ENCODE measurements around the gene PPP1R15A.
"Not testable (repeated sequence)": the region's sequence is repeated elsewhere in the genome, so short reads cannot be mapped to it uniquely, and the experiment has no call there.

The PPP1R15A gene

DNA sequence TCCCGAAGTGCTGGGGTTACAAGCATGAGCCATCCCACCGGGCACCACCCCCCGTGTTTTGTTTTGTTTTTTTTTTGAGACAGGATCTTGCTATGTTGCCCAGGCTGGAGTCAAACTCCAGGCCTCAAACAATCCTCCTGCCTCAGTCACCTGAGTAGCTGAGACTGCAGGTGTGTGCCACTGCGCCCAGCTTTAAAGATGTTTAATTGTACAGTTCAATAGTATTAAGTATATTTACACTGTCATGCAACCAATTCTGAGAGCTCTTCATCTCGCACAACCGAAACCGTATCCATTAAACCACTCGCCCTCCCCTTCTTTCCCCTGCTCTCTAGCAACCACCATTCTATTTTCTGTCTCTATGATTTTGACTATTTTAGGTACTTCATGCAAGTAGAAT, 43.5 kb downstream of the PPP1R15A start:
- DNase-seq (ENCODE audit: low spot score) = no peak

GRCh38 chr19:48918071-48918470, 45.9 kb downstream of the PPP1R15A start:
- no peak for DNase-seq (ENCODE audit: low spot score)

DNA sequence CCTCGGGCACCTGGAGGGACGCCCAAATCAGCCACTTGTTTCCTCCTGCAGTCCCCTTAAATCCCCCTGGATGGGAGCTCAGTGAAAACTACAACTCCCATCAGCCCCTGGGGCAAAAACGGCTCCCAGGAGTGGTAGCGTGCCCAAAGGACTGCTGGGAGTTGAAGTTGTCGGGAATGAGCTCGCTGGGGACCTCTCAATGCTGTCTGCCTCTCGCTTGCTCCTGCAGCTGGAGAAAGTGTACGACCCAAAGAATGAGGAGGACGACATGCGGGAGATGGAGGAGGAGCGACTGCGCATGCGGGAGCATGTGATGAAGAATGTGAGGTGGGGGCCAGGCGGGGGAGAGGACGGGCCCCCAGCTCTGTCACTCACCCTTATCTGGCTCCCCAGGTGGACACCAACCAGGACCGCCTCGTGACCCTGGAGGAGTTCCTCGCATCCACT, 46.6 kb downstream of the PPP1R15A start:
- no peak for DNase-seq (ENCODE audit: low spot score)

DNA sequence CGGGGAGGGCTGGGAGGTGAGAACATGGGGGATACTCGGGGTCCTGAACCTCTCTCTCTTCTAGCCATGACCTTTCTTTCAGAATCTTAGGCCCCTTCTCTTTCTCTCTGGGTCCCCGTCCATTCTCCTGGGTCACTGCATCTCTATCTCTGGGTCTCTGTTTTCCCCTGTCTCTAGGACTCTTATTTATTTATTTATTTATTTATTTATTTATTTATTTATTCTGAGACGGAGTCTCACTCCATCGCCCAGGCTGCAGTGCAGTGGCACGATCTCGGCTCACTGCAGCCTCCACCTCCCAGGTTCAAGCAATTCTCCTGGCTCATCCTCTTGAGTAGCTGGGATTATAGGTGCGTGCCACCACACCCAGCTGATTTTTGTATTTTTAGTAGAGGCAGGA, 47.0 kb downstream of the PPP1R15A start:
- not testable (repeated sequence) for DNase-seq (ENCODE audit: low spot score)

DNA sequence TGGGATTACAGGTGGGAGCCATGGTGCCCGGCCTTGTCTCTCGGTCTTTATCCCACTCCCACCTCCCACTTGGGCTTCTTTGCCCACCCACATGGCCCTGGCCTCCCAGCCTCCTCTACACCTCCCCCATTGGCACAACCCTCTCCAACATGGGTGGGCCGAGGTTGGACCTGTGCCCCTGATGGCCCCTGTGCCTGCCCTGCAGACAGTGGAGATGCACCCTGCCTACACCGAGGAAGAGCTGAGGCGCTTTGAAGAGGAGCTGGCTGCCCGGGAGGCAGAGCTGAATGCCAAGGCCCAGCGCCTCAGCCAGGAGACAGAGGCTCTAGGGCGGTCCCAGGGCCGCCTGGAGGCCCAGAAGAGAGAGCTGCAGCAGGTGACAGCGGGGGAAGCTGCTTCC, 48.7 kb downstream of the PPP1R15A start:
- DNase-seq (ENCODE audit: low spot score) = no peak

DNA sequence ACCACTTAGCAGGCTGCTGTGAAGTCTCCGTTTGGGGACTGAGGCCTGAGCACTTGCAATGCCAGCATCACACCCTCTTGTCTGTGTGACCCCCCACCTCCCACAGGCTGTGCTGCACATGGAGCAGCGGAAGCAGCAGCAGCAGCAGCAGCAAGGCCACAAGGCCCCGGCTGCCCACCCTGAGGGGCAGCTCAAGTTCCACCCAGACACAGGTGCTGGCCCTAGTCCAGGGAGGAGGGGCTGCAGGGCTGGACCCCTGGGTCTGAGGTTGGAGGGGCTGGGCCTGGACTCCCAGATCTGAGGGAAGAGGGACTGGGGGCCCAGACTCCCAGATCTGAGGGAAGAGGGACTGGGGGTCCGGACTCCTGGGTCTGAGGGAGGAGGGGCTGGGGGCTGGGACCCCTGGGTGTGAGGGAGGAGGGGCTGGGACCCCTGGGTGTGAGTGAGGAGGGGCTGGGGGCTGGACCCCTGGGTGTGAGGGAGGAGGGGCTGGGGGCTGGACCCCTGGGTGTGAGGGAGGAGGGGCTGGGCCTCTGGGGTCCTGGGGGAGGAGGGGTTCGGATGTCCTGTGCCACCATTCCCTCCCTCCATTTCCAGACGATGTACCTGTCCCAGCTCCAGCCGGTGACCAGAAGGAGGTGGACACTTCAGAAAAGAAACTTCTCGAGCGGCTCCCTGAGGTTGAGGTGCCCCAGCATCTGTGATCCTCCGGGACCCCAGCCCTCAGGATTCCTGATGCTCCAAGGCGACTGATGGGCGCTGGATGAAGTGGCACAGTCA, 49.7 kb downstream of the PPP1R15A start:
- no peak for DNase-seq (ENCODE audit: low spot score)

DNA sequence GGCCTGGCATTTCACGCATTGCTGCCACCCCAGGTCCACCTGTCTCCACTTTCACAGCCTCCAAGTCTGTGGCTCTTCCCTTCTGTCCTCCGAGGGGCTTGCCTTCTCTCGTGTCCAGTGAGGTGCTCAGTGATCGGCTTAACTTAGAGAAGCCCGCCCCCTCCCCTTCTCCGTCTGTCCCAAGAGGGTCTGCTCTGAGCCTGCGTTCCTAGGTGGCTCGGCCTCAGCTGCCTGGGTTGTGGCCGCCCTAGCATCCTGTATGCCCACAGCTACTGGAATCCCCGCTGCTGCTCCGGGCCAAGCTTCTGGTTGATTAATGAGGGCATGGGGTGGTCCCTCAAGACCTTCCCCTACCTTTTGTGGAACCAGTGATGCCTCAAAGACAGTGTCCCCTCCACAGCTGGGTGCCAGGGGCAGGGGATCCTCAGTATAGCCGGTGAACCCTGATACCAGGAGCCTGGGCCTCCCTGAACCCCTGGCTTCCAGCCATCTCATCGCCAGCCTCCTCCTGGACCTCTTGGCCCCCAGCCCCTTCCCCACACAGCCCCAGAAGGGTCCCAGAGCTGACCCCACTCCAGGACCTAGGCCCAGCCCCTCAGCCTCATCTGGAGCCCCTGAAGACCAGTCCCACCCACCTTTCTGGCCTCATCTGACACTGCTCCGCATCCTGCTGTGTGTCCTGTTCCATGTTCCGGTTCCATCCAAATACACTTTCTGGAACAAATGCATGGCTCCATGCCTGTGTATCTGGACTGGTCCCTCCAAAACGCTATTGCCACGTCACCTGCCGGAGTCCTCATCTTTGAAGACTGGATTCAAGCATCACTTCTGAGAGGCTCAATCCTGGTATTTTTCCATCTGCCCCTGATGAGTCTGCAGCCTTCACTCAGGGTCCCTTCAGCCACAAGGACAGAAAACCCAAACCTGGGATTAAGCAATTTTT, 50.6 kb downstream of the PPP1R15A start:
- DNase-seq (ENCODE audit: low spot score) = no peak

DNA sequence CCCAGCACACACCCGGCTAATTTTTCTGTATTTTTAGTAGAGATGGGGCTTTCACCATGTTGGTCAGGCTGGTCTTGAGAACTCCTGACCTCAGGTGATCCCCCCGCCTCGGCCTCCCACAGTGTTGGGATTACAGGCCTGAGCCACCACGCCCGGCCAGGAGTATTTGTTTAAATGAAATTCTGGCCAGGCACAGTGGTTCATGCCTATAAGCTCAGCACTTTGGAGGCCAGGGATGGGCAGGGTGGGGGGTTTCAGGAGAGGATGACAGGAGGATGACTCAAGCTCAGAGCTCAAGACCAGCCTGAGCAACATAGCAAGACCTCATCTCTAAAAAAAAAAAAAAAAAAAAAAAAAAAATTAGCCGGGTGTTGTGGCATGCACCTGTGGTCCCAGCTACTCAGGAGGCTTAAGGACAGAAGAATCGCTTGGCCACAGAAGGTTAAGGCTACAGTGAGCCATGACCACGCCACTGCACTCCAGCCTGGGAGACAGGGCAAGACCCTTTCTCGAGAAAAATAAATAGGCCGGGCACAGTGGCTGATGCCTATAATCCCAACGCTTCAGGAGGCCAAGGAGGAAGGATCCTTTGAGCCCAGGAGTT, 53.1 kb downstream of the PPP1R15A start:
- DNase-seq (ENCODE audit: low spot score) = no peak

Data from Ammon's horn (tissue), 1 donor.